SK-N-SH (cell line): ENCODE data around the gene PRSS8. TPM values are rescaled to one million over a fixed set of nuclear protein-coding genes. Genes with fewer than 3 reads are reported as not detected.
"Not testable (repeated sequence)": the region's sequence is repeated elsewhere in the genome, so short reads cannot be mapped to it uniquely, and the experiment has no call there.

Experiments
- CTCF ChIA-PET: fragments of 300-600, 350-600 bp; formaldehyde crosslinking; extraction: SDS; loops from one replicate; lab custom pipeline; 2021; lab: Yijun Ruan, JAX
- POLR2A ChIA-PET: fragments of 350-600 bp; sonication (Branson Sonifier 250); formaldehyde crosslinking; extraction: SDS; loops from one replicate; lab custom pipeline; 2020; ENCODE audit warnings: antibody characterized with exemption, inconsistent platforms; lab: Yijun Ruan, JAX
- DNase-seq: peaks from one replicate; pipeline ENCODE4 v3.0.0; 2012
- H2AFZ ChIP-seq: fragments of 200-600 bp; sonication (generic); 2 replicates; pipeline ENCODE4 v1.8.1; 2016; ENCODE audit warnings: antibody characterized with exemption, mild to moderate bottlenecking, low read depth
- H3F3A ChIP-seq: fragments of 200-600 bp; sonication (generic); replicated peaks from 2 replicates; pipeline ENCODE3; 2016; ENCODE audit warnings: antibody characterized with exemption, mild to moderate bottlenecking; ENCODE audit not compliant: insufficient read depth
- H3K27ac ChIP-seq, 2 experiments: fragments of 200-500 bp in 1 of 2; fragments of 200-600 bp in 1 of 2; sonication (Bioruptor generic) in 1 of 2; sonication (generic), shearing (Covaris generic) in 1 of 2; 2 replicates each; pipeline versions ENCODE4 v1.5.1 to v1.6.1; 2014 to 2016; ENCODE audit warnings: low read depth in 2 of 2, inconsistent platforms in 1 of 2, low read length in 1 of 2, mild to moderate bottlenecking in 1 of 2, mixed read lengths in 1 of 2
- H3K27me3 ChIP-seq: fragments of 200-600 bp; sonication (generic), shearing (Covaris generic); 2 replicates; pipeline ENCODE4 v1.6.1; 2016; ENCODE audit warnings: mixed run types; ENCODE audit not compliant: insufficient read depth
- H3K36me3 ChIP-seq, 2 experiments: fragments of 200-500 bp in 1 of 2; fragments of 200-600 bp in 1 of 2; sonication (Bioruptor generic) in 1 of 2; sonication (generic) in 1 of 2; replicated peaks in 1 of 2; 2 replicates each; pipeline versions ENCODE3 to v1.5.1; 2014 to 2016; ENCODE audit warnings: low read length in 1 of 2, mild to moderate bottlenecking in 1 of 2; ENCODE audit not compliant: insufficient read depth in 2 of 2, control insufficient read depth in 1 of 2
- H3K4me1 ChIP-seq, 2 experiments: fragments of 200-500 bp in 1 of 2; fragments of 200-600 bp in 1 of 2; sonication (Bioruptor generic) in 1 of 2; sonication (generic), shearing (Covaris generic) in 1 of 2; 2 replicates each; pipeline versions ENCODE4 v1.5.1 to v1.6.1; 2014 to 2016; ENCODE audit warnings: low read depth in 1 of 2, low read length in 1 of 2, mixed run types in 1 of 2; ENCODE audit not compliant: insufficient read depth in 2 of 2, control insufficient read depth in 1 of 2
- H3K4me2 ChIP-seq: fragments of 200-600 bp; sonication (generic), shearing (Covaris generic); 2 replicates; pipeline ENCODE4 v1.6.1; 2017; ENCODE audit warnings: mixed run types
- H3K4me3 ChIP-seq, 2 experiments: fragments of 200-500 bp in 1 of 2; fragments of 200-600 bp in 1 of 2; sonication (Bioruptor generic) in 1 of 2; sonication (generic), shearing (Covaris generic) in 1 of 2; 2 replicates each; pipeline versions ENCODE4 v1.5.1 to v1.8.1; 2014 to 2016; ENCODE audit warnings: low read depth in 2 of 2, inconsistent platforms in 1 of 2, low read length in 1 of 2, mild to moderate bottlenecking in 1 of 2, mixed read lengths in 1 of 2, moderate library complexity in 1 of 2
- H3K79me2 ChIP-seq: fragments of 200-600 bp; sonication (generic); 2 replicates; pipeline ENCODE4 v1.8.1; 2017; ENCODE audit warnings: mild to moderate bottlenecking; ENCODE audit not compliant: insufficient read depth
- H3K9ac ChIP-seq: fragments of 200-600 bp; sonication (generic); 2 replicates; pipeline ENCODE4 v1.6.1; 2017; ENCODE audit warnings: mixed run types
- H3K9me2 ChIP-seq: fragments of 200-600 bp; sonication (generic); 2 replicates; pipeline ENCODE4 v1.6.1; 2017; ENCODE audit warnings: mixed run types
- H3K9me3 ChIP-seq: fragments of 200-600 bp; sonication (generic); 2 replicates; pipeline ENCODE4 v1.6.1; 2017; ENCODE audit warnings: mixed run types, mild to moderate bottlenecking, moderate library complexity
- H4K20me1 ChIP-seq: fragments of 200-600 bp; sonication (generic); 2 replicates; pipeline ENCODE4 v1.6.1; 2017; ENCODE audit warnings: mild to moderate bottlenecking, mixed run types; ENCODE audit not compliant: insufficient read depth
- ELF1 ChIP-seq: IDR thresholded peaks from 2 replicates; pipeline ENCODE4 v1.4.0; 2012
- REST ChIP-seq: IDR thresholded peaks from 2 replicates; pipeline ENCODE4 v1.6.1; 2012; ENCODE audit warnings: mild to moderate bottlenecking, low read depth, low read length, moderate library complexity
- TAF1 ChIP-seq: IDR thresholded peaks from 2 replicates; pipeline ENCODE4 v1.6.1; 2012; ENCODE audit warnings: low read depth, mild to moderate bottlenecking, low read length, moderate library complexity, borderline replicate concordance
- WGBS: methylation state at CpG from one replicate; pipeline ENCODE4 v1.1.6; 2017; ENCODE audit warnings: low lambda C conversion rate; 5-methylcytosine and 5-hydroxymethylcytosine counted together
- polyA plus RNA-seq, 3 experiments: library from polyadenylated mRNA; depleted of rRNA; stranded (reverse); fragments of >200 nt; gene quantifications; 2 replicates each; pipeline ENCODE4 v1.2.3, GENCODE V29; 2012
- TF ChIP-seq, protein P1 (sequence below): fragments of 150-350 bp; IDR thresholded peaks from 2 replicates; pipeline ENCODE4 v1.6.1; 2017; ENCODE audit warnings: antibody characterized with exemption, low read length, low read depth, borderline replicate concordance

The PRSS8 gene
- polyA plus RNA-seq, 1 of the 3 experiments (the other 2 are of a cell fraction) = 0.07 TPM

DNA sequence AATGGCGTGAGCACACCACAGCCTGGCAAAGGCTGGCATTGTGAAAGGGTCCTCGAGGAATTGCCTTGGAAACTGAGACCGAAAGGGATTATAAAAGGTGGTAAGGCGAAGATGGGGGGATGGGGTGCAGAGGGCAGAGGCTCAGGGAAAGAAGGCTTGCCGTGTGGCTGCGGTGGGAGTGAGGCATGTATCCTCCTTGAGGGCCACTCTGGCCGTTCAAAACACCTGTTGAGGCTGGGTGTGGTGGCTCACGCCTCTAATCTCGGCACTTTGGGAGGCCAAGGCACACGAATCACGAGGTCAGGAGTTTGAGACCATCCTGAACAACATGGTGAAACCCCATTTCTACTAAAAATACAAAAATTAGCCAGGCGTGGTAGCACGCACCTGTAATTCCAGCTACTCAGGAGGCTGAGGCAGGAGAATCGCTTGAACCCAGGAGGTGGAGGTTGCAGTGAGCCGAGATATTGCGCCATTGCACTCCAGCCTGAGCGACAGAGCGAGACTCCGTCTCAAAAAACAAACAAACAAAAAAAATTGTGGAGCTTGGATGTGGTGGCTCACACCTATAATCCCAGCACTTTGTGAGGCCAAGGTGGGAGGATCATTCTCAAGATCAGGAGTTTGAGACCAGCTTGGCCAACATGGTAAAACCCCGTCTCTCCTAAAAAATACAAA, 1.4 kb upstream of the PRSS8 start:
- H3K27ac ChIP-seq, H3K36me3 ChIP-seq, H3K9me2 ChIP-seq, H3K4me2 ChIP-seq, H3K9me3 ChIP-seq, H3K79me2 ChIP-seq, H2AFZ ChIP-seq, DNase-seq, H3K27me3 ChIP-seq, H4K20me1 ChIP-seq, H3K9ac ChIP-seq, H3F3A ChIP-seq, H3K4me3 ChIP-seq: not testable (repeated sequence)
- POLR2A ChIA-PET = interaction anchor here (0.6 to 0.7 kb wide), 2 partner anchors 22 to 185 kb away, joined by 3 read pairs; no protein-coding TSS in a partner anchor
- 87% methylated on average over 20 of the region's 20 CpGs for WGBS
- CTCF ChIA-PET = interaction anchor here (1.0 kb wide), 1 partner anchor 152 kb away, joined by 3 read pairs; no protein-coding TSS in a partner anchor
- H3K4me1 ChIP-seq = peaks cover 12 to 38% of the 10 kb centered on the region in 2 experiments; a peak in 2 of 4 replicates

DNA sequence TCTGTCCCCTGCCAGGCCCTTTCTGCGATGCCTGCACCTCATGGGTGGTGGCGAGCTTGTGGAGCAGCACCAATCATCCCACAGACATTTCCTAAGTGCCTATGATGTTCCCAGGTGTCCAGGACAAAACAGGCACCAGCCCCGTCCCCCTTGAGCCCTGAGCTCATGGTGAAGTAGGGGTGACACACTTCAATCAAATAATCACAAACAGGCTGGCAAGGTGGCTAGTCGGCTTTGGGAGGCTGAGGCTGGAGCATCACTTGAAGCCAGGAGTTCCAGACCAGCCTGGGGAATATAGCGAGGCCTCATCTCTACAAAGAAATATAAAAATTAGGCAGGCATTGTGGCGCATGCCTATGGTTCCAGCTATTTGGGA, 748 bp upstream of the PRSS8 start:
- DNase-seq = no peak
- Histone ChIP-seq H3K4me1 (peaks cover 5 to 32% of the 10 kb centered on the region in 2 experiments; a peak in 2 of 4 replicates), H3K9ac (no peak overlapping the region), H3K36me3 (peaks cover 0 to 5% of the 10 kb centered on the region in 2 experiments), H2AFZ (no peak overlapping the region), H3K27me3 (no peaks in the 10 kb centered on the region), H3K27ac (no peak overlapping the region), H3K9me2 (no peaks in the 10 kb centered on the region), H3K4me3 (no peak overlapping the region), H4K20me1 (no peaks in the 10 kb centered on the region), H3F3A (no peaks in the 10 kb centered on the region), H3K79me2 (no peaks in the 10 kb centered on the region), H3K4me2 (no peak overlapping the region), H3K9me3 (no peaks in the 10 kb centered on the region)
- POLR2A ChIA-PET = interaction anchor here (3.9 kb wide), 1 partner anchor 19 kb away, joined by 15 read pairs; the partner anchor contains the start of gene KAT8
- WGBS = 86% methylated on average over 5 of the region's 6 CpGs
- CTCF ChIA-PET = interaction anchor here (1.0 kb wide), 1 partner anchor 152 kb away, joined by 3 read pairs; no protein-coding TSS in a partner anchor
- TF ChIP-seq, protein P1, sequence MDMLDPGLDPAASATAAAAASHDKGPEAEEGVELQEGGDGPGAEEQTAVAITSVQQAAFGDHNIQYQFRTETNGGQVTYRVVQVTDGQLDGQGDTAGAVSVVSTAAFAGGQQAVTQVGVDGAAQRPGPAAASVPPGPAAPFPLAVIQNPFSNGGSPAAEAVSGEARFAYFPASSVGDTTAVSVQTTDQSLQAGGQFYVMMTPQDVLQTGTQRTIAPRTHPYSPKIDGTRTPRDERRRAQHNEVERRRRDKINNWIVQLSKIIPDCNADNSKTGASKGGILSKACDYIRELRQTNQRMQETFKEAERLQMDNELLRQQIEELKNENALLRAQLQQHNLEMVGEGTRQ = no peak
- TF ChIP-seq ELF1 (no peak), REST (no peak), TAF1 (no peak)
